ENCODE measurements around the gene ZNF44. TPM values are rescaled to one million over a fixed set of nuclear protein-coding genes. Genes with fewer than 3 reads are reported as not detected.
A peak's percentile ranks its signal among the peaks of the same experiment; 100 is the strongest.
"Not testable (repeated sequence)": the region's sequence is repeated elsewhere in the genome, so short reads cannot be mapped to it uniquely, and the experiment has no call there.

Gene ZNF44
- 3.8 TPM for polyA plus RNA-seq (2013, experiment 1 of 2; ENCODE audit: insufficient read length)
- 3.9 TPM for polyA plus RNA-seq (2013, experiment 2 of 2; ENCODE audit: insufficient read length)

DNA sequence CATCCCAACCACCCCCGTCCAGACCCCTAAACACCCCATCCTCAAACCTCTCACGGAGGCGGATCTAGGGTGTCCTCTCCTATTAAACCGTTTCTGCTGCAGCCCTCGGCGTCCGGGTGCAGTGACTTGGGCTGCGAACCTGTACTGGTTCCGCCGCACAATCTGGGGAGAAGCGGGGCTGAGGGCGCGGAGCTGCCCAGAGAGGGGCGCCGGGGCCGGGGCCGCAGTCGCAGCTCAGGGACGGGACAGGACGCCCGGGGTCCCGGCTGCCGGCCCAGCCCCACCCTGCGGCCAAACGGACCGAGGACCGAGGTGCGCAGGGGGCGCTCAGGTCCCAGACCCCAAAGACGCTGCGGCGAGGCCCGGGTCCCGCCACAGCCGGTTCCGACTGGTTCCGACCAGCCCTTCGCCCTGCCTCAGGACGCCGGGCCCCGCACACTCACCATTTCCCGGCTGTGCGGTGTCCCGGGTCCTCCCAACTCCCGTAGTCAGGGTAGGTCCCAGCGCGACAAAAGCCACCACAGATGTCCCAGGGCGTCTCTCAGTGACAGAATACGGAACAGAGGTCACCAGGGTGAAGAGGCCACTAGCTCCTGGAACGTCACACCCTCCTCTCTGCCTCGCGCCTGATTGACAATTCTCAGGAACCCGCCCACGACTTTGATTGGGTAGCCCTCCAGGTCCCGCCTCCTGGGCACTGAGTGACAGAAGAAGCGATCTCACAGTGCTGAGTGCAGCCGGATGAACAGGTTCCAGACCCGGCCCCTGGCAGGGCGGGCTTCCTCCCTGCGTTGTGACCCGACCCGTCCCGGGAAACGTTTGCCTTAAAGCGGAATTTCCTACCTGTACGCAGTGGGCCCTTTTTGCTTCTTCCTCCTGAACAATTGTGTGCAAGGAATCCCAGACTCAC is at the start of gene ZNF44:
Gene ZNF44, minus strand, starts transcription at position 635 of the 910 bp plus-strand sequence. Its CDS starts 189 bp downstream, at position 446.
- peak; percentile 95 for DNase-seq

- DNase-seq, result peak; percentile 91
Observed at GRCh38 chr19:12333162-12334159, 38.8 kb upstream of the ZNF44 start, which contains the start of gene ZNF563. Gene ZNF563 (minus strand): TSS chr19:12333633. CDS start chr19:12333482, 151 bp downstream.

DNA sequence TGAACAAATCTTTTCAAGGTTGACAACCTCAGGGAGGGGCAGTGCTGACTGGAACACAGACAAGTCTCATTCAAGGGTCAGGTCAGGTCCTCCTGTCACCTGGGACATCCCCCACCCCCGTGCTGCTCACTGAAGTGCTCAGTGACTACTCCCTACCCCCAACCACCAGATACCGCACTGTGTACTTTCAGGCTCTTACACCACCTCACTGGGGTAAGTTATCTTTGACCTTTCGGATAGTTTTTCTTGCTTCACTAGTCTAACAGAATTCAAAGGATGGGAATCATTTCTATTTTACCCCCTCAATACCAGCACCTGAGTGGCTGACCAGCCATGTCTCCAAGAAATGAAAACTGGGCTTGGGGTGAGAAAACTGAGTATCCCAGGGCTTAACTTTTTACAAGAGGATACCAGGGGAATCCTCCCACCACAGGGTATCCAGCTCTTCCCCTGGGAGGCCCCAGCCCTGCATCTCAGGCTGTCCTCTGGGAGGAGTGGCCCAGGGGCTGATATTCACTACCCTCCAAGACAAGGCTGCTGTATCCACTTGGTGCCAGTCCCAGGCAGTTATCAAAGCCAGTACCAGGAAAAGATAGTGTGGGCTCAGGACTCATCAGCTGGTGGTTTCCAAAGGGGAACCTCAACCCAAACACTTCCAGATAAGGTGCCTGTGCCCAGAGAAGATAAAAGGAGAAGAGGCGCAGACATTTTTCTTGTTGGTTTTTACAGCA is 36.7 kb upstream of the ZNF44 start:
- no peak for DNase-seq

GRCh38 chr19:12330340-12330739 is 35.7 kb upstream of the ZNF44 start:
- no peak for DNase-seq

- no peak for DNase-seq
Observed at GRCh38 chr19:12325690-12326089, 31.0 kb upstream of the ZNF44 start.

GRCh38 chr19:12318782-12319413 is 24.2 kb upstream of the ZNF44 start:
- no peak for DNase-seq

- no peak for DNase-seq
Observed at GRCh38 chr19:12314553-12314952, 19.9 kb upstream of the ZNF44 start.

GRCh38 chr19:12308891-12309290 is 14.2 kb upstream of the ZNF44 start:
- DNase-seq, result not testable (repeated sequence)

- no peak for DNase-seq
Observed at GRCh38 chr19:12295191-12295590, 508 bp upstream of the ZNF44 start.

DNA sequence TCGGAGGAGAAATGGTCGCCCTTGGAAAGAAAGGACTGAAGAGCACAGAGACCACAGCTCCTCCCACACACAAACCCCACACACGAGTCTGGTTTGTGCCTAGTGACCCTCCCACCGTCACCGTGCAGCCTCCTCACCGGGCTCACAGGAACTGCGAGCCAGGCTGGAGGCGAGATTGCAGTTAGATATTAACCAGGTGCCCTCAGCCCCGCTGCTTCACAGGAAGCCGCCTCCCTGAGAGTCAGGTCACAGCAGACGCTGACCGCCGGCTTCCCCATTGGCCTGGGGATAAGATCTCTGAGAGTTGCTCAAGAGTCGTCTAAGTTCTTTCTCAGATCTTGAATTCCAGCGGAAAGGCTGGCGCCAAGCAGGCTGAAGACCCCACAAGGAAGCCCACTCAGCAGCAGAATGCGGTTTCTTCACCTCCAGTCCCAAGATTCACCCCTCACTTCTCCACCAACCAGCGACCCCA is 870 bp downstream of the ZNF44 start:
- DNase-seq, result peak; percentile 52

GRCh38 chr19:12289790-12290065 is 5.0 kb downstream of the ZNF44 start:
- DNase-seq, result no peak

DNA sequence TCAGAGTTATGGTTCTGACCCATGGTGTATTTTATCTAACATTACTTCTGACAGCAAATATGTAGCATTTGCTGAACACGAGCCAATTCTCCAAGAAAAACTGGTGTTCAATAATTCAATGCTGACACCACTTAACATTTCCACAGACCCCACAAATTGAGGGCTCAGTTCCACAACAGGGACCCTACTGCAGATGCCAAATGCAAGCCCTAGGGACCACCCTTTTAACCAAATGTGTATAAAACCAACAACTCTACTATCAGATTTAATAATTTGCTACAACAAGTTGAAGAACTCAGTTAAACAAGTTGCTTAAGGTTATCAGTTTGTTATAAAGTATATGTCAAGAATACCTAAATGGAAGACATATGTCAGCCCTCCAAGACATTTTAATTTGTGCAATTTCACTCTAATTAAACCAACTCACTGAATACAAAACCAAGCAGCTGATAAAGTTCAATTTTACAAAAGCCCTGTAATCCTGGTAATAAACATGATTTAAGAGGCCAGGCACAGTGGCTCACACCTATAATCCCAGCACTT is 6.7 kb downstream of the ZNF44 start:
- no peak for DNase-seq

DNA sequence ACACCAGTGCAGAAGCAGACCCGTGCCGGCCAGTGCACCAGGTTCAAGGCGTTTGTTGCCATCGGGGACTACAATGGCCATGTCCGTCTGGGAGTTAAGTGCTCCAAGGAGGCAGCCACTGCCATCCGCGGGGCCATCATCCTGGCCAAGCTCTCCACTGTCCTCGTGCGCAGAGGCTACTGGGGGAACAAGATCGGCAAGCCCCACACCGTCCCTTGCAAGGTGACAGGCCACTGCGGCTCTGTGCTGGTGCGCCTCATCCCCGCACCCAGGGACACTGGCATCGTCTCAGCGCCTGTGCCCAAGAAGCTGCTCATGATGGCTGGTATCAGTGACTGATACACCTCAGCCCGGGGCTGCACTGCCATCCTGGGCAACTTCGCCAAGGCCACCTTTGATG is 10.1 kb downstream of the ZNF44 start:
- DNase-seq, result no peak

GRCh38 chr19:12284226-12284625 is 10.5 kb downstream of the ZNF44 start:
- no peak for DNase-seq

- DNase-seq, result no peak
Observed at GRCh38 chr19:12278713-12279112, 16.0 kb downstream of the ZNF44 start.

DNA sequence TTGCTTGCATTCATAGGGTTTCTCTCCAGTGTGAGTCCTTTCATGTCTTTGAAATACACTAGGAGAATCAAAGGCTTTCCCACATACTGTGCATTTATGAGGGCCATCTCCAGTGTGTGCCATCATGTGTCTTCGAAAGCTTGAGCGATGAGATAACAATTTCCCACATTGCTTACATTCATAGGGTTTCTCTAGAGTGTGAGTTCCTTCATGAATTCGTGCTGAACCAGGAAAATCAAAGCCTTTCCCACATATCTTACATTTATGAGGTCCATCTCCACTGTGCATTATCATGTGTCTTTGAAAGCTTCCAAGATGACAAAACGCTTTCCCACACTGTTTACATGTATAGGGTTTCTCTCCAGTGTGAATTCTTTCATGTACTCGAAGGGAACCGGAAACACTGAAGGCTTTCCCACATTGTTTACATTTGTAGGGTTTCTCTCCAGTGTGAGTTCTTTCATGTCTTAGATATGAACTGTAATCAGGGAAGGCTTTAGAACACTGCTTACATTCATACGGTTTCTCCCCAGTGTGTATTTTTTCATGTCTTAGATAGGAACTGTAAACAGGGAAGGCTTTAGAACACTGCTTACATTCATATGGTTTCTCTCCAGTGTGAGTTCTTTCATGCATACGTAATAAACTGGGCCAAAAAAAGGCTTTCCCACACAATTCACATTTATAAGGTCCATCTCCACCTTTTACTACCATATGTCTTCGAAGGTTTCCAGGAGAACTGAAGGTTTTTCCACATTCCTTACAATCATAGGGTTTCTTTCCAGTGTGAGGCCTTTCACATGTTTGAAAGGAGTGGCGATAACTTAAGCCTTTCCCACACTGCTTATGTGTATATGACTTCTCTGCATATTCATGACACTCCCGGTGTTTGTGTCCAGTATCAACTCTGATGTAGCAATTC is 21.4 kb downstream of the ZNF44 start:
- no peak for DNase-seq

DNA sequence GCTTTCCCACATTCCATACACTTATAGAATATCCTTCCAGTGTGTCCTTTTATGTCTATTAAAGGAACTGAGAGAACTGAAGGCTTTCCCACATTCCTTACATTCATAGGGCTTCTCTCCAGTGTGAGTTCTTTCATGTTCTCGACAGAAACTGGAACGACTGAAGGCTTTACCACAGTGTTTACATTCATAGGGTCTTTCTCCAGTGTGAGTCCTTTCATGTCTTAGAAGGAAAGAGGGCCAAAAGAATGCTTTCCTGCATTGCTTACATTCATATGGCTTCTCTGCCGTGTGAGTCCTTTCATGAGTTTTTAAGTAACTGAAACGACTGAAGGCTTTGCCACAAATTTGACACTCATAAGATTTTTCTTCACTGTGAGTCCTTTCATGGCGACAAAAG is 22.3 kb downstream of the ZNF44 start:
- no peak for DNase-seq

DNA sequence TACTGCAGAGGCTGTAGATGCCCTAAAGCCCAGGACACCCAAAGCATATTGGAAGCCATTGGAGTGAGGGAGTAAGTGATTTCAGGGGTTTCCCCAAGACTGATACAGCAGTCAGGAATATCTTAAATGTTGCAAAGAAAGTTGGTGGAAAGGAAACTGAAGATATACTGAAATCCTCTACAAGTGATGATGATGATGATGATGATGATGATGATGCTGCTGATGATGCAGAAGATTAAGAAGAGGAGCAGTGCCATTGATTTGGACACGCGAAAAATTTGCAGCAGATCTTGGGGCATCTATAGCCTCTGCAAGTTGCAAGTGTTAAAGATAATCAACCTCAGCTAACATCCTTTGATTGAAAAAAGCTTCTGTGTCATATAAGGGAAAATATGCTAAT is 23.8 kb downstream of the ZNF44 start:
- no peak for DNase-seq

- DNase-seq, result no peak
Observed at GRCh38 chr19:12265921-12266704, 28.6 kb downstream of the ZNF44 start.
